Measurements from ENCODE around the gene RFXANK.

Gene RFXANK

DNA sequence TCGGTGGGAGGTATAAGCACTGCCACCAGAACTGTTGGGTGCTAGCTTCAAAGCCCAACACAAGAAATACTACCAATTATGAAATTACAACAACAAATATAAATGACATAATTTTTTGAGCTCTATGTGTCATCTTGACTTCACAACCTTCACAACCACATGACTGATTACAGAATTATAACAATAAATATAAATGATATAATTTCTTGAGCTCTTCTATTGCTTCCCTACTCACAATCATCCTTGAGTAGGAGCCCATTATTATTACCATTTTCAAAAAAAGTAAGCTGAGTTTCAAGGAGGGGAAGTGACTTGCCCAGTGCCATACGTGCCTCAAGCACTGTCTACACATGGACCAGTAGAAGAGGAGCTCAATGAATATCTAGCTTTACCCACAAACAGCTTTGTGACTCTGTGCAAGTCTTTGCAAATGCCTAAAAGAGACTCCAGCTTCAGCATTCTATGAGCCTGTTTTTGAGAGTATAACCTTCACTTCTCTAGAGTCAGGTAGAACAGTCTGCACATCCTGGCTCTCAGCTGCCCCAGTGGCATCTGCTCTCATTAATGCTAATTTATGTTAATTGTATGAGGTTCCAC, 42.3 kb downstream of the RFXANK start:
- FAIRE-seq, result no peak

DNA sequence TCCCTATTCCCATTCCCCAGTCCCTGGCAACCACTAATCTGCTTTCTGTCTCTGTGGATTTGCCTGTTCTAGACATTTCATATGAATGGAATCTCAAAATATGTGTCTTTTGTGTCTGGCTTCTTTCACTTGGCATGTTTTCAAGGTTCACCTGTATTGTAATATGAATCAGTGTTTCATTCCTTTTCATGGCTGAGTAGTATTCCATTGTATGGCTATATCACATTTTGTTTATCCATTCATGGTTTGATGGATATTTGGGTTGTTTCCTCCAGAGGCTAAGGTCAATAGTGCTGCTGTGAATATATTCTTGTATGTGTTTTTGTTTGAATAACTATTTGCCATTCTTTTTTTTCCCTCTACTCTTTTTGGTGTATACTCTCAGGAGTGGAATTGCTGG, 44.1 kb downstream of the RFXANK start:
- FAIRE-seq, result no peak

DNA sequence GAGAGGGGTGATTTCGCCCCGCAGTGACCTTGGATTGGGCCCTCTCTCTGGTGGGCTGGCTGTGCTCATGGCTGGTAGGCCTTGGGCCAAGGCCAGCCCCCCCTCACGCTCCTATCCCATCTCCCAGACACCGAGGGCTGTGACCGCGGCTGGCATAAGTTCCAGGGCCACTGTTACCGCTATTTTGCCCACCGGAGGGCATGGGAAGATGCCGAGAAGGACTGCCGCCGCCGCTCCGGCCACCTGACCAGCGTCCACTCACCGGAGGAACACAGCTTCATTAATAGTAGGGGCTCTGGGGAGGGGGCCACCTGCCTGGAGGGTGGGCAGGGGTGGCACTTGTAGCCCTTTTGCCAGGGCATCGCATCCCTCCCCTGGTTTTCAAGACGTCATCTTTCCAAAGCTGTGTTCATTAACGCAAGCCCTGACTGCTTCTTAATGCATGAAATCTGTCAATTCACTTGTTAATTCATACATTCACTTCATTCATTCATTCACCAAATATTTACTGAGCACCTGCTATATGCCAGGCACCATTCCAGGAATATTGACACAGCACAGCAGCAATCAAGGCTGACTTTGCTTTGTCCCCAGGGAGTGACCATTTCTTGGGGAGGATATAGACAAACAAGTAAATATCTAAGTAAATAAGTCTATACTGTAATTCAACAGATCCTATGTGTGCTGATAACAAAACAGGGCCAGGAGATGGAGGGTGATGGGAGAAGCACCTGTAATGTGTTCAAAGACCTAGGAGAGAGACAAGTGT, 46.3 kb downstream of the RFXANK start:
- FAIRE-seq, result no peak

DNA sequence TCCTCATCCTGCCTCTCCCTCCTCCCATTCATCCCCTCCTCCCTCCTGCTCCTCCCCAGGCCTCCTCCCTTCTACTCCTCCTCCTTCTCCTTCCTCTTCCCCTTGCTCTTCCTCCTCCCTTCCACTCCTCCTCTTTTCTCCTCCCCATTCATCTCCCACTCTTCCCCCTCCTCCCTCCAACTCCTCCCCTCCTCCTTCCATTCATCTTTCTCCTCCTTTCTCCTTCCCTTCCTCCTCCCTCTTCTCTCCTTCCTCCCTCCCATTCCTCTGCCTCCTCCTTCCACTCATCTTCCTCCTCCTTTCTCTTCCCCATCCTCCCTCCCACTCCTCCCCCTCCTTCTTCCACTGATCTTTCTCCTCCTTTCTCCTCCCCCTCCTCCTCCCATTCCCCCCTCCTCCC, 47.6 kb downstream of the RFXANK start:
- FAIRE-seq, result no peak

- no peak for FAIRE-seq
These were observed 48.4 kb downstream of the RFXANK start for GRCh38 chr19:19240476-19240875.

DNA sequence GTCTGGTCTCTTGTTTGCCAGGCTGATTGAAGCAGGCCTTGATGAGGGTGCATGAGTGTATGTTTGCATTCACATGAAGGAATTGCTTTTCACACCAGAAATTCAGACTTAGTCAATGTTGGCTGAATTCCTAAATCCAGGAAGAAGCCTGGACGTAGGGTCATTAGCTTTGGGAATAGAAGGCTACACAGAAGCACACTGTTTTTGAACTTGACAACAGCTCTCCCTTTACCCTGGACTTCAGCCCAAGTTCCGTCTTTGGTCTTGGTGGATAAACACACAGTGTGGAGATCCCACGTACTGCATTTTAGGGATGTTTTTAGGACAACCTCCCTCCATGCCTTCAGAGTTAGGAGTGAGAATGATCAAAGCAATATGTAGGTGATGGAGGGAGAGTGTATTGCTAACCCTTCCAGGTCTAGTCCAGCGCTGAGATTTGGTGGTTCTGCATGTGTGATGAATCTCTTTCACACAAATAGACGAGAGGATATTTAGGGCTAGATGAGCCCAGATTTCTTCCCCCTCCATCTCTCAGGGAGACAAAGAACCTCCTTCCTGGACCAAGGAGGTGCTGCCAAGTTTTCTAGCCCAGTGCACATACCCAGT, 58.2 kb downstream of the RFXANK start:
- no peak for FAIRE-seq

Measured in islet of Langerhans (tissue), 1 donor.